Measurements from ENCODE around the gene ANKRD62. TPM values are rescaled to one million over a fixed set of nuclear protein-coding genes. Genes with fewer than 3 reads are reported as not detected.
"Not testable (repeated sequence)": the region's sequence is repeated elsewhere in the genome, so short reads cannot be mapped to it uniquely, and the experiment has no call there.

Gene ANKRD62
- total RNA-seq, 2 experiments from 2014 or later = not detected

DNA sequence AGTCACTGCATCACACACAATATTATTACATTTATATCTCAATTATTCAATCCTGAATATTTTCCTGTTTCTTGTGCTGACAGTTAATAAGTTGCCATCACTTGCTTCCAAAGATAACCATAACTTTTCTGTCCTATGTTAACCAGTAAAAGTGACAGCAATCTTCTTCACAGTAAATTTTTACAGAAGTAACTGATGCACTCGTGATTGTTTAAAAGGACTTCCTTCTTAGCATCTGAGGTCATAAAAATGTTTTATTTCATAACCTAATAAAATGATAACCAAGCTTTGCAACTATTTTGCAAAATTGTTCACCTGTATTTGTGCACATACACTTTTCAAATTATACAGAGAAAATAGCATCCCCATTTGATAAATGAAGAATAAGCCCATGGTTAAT lies 20.6 kb upstream of the ANKRD62 start:
- Mint-ChIP-seq H3K4me3 (no peak overlapping the region), H3K9me3 (no peaks in the 10 kb centered on the region), H3K27me3 (peaks cover 45% of the 10 kb centered on the region), H3K36me3 (ENCODE audit: low read depth) (no peaks in the 10 kb centered on the region), H3K27ac (no peak overlapping the region), H3K4me1 (ENCODE audit: low read depth) (no peaks in the 10 kb centered on the region)
- Histone ChIP-seq H3K9me3 (ENCODE audit: control insufficient read depth in 1 of 2, insufficient read depth in 1 of 2, low read length in 2 of 2) (peaks cover 0 to under 1% of the 10 kb centered on the region in 2 experiments), H3K27ac (ENCODE audit: low read depth in 1 of 2, low read length in 2 of 2) (no peak overlapping the region), H3K4me3 (ENCODE audit: low read length) (no peak overlapping the region), H3K36me3 (ENCODE audit: insufficient read depth, low read length) (no peaks in the 10 kb centered on the region), H3K27me3 (ENCODE audit: control insufficient read depth in 1 of 2, insufficient read depth in 2 of 2, low read length in 2 of 2) (peaks cover 0 to 3% of the 10 kb centered on the region in 2 experiments), H3K4me1 (ENCODE audit: insufficient read depth, low read length) (no peaks in the 10 kb centered on the region)
- CTCF ChIA-PET = no interaction called here
- POLR2A ChIA-PET = no interaction called here
- DNase-seq (no peak), ATAC-seq (ENCODE audit: poor library complexity) (no peak)
- TF ChIP-seq, protein P1, sequence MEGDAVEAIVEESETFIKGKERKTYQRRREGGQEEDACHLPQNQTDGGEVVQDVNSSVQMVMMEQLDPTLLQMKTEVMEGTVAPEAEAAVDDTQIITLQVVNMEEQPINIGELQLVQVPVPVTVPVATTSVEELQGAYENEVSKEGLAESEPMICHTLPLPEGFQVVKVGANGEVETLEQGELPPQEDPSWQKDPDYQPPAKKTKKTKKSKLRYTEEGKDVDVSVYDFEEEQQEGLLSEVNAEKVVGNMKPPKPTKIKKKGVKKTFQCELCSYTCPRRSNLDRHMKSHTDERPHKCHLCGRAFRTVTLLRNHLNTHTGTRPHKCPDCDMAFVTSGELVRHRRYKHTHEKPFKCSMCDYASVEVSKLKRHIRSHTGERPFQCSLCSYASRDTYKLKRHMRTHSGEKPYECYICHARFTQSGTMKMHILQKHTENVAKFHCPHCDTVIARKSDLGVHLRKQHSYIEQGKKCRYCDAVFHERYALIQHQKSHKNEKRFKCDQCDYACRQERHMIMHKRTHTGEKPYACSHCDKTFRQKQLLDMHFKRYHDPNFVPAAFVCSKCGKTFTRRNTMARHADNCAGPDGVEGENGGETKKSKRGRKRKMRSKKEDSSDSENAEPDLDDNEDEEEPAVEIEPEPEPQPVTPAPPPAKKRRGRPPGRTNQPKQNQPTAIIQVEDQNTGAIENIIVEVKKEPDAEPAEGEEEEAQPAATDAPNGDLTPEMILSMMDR (IDR thresholded peaks at IDR 0.05) = no peak
- intact Hi-C loops (cut with DNase I, micrococcal nuclease) = no loop called here

GRCh38 chr18:12074736-12075135 lies 18.9 kb upstream of the ANKRD62 start:
- Mint-ChIP-seq H3K9me3 (no peaks in the 10 kb centered on the region), H3K4me1 (ENCODE audit: low read depth) (no peaks in the 10 kb centered on the region), H3K27ac (no peak overlapping the region), H3K36me3 (ENCODE audit: low read depth) (no peaks in the 10 kb centered on the region), H3K4me3 (no peak overlapping the region), H3K27me3 (peaks cover 37% of the 10 kb centered on the region)
- no peaks in the 10 kb centered on the region for H3K36me3 ChIP-seq (ENCODE audit: insufficient read depth, low read length)
- peaks cover 0 to 3% of the 10 kb centered on the region in 2 experiments for H3K27me3 ChIP-seq (ENCODE audit: control insufficient read depth in 1 of 2, insufficient read depth in 2 of 2, low read length in 2 of 2)
- H3K9me3 ChIP-seq (ENCODE audit: control insufficient read depth in 1 of 2, insufficient read depth in 1 of 2, low read length in 2 of 2) = no peaks in the 10 kb centered on the region
- no peak for DNase-seq
- TF ChIP-seq, protein P1 (IDR thresholded peaks at IDR 0.05) = no peak
- ChIA-PET POLR2A (no interaction called here), CTCF (no interaction called here)
- H3K27ac ChIP-seq (ENCODE audit: low read depth in 1 of 2, low read length in 2 of 2) = no peak overlapping the region
- intact Hi-C loops (cut with DNase I, micrococcal nuclease) = no loop called here
- ATAC-seq (ENCODE audit: poor library complexity) = no peak
- H3K4me3 ChIP-seq (ENCODE audit: low read length) = no peak overlapping the region
- H3K4me1 ChIP-seq (ENCODE audit: insufficient read depth, low read length) = no peaks in the 10 kb centered on the region

- H3K9me3 ChIP-seq (ENCODE audit: control insufficient read depth in 1 of 2, insufficient read depth in 1 of 2, low read length in 2 of 2) = no peaks in the 10 kb centered on the region
- intact Hi-C loops (cut with DNase I, micrococcal nuclease) = no loop called here
- TF ChIP-seq, protein P1 (IDR thresholded peaks at IDR 0.05) = no peak
- DNase-seq = peak in 1 of 14 experiments; percentile 4
- H3K27me3 Mint-ChIP-seq = peaks cover 34% of the 10 kb centered on the region
- no peaks in the 10 kb centered on the region for H3K9me3 Mint-ChIP-seq
- no peaks in the 10 kb centered on the region for H3K36me3 ChIP-seq (ENCODE audit: insufficient read depth, low read length)
- H3K4me1 Mint-ChIP-seq (ENCODE audit: low read depth) = no peaks in the 10 kb centered on the region
- no peak overlapping the region for H3K4me3 ChIP-seq (ENCODE audit: low read length)
- no peak overlapping the region for H3K27ac ChIP-seq (ENCODE audit: low read depth in 1 of 2, low read length in 2 of 2)
- POLR2A ChIA-PET = no interaction called here
- CTCF ChIA-PET = no interaction called here
- ATAC-seq (ENCODE audit: poor library complexity) = no peak
- H3K27ac Mint-ChIP-seq = no peak overlapping the region
- H3K27me3 ChIP-seq (ENCODE audit: control insufficient read depth in 1 of 2, insufficient read depth in 2 of 2, low read length in 2 of 2) = peaks cover 0 to 3% of the 10 kb centered on the region in 2 experiments
- H3K4me3 Mint-ChIP-seq = no peak overlapping the region
- H3K4me1 ChIP-seq (ENCODE audit: insufficient read depth, low read length) = no peaks in the 10 kb centered on the region
- H3K36me3 Mint-ChIP-seq (ENCODE audit: low read depth) = no peaks in the 10 kb centered on the region
These were observed 17.1 kb upstream of the ANKRD62 start for GRCh38 chr18:12076424-12077140.

DNA sequence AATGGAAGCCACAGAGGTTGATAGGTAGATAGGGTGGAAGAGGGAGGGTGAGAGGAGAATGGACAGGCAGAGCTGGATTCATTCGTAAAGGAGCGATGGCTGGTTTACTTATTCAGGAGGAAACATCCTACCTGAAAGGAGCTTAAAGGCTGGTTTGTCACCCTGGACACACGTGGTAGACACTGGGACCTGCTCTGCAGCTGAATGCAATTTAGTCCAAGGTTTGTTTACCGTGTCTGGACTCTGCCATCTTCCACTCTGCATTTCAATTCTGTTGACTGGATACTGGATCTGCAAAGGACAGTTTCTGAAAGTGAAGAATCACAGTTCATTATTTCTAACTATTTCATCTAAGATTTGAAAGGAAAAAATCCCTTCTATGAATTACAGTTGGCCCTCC lies 15.6 kb upstream of the ANKRD62 start:
- intact Hi-C loops (cut with DNase I, micrococcal nuclease); H3K27ac Mint-ChIP-seq: not testable (repeated sequence)

More for the DNA sequence above, 15.6 kb upstream of the ANKRD62 start:
- H3K27me3 ChIP-seq (ENCODE audit: control insufficient read depth in 1 of 2, insufficient read depth in 2 of 2, low read length in 2 of 2); H3K4me1 Mint-ChIP-seq (ENCODE audit: low read depth); H3K36me3 ChIP-seq (ENCODE audit: insufficient read depth, low read length); H3K4me3 Mint-ChIP-seq; CTCF ChIA-PET; DNase-seq; H3K27ac ChIP-seq (ENCODE audit: low read depth in 1 of 2, low read length in 2 of 2); H3K4me1 ChIP-seq (ENCODE audit: insufficient read depth, low read length); H3K9me3 ChIP-seq (ENCODE audit: control insufficient read depth in 1 of 2, insufficient read depth in 1 of 2, low read length in 2 of 2); H3K9me3 Mint-ChIP-seq; H3K36me3 Mint-ChIP-seq (ENCODE audit: low read depth); POLR2A ChIA-PET; H3K4me3 ChIP-seq (ENCODE audit: low read length); ATAC-seq (ENCODE audit: poor library complexity): not testable (repeated sequence)
- peaks cover 33% of the 10 kb centered on the region for H3K27me3 Mint-ChIP-seq

All from CD4-positive, alpha-beta T cell (primary cell).